K562 (cell line): ENCODE results near the gene RAB4B. TPM values are rescaled to one million over a fixed set of nuclear protein-coding genes. Genes with fewer than 3 reads are reported as not detected.

Experiments
- HNRNPL ChIP-seq: fragments of 200-400 bp; formaldehyde crosslinking; IDR thresholded peaks from 2 replicates; pipeline ENCODE4 v1.6.1; 2017; ENCODE audit warnings: low read depth, mild to moderate bottlenecking, low read length
- KDM4B ChIP-seq, 2 experiments: fragments of 450-650 bp in 1 of 2; sonication (generic) in 1 of 2; IDR thresholded peaks; 2 replicates each; pipeline ENCODE4 v1.6.1; 2016 to 2017; ENCODE audit warnings: borderline replicate concordance in 2 of 2, antibody characterized with exemption in 1 of 2, low read depth in 1 of 2, mild to moderate bottlenecking in 1 of 2
- KLF1 ChIP-seq: fragments of 450-650 bp; IDR thresholded peaks from 2 replicates; pipeline ENCODE4 v1.6.1; 2016; ENCODE audit warnings: missing genetic modification characterization, missing compliant biosample characterization
- MEF2D ChIP-seq: conservative IDR thresholded peaks from 2 replicates; pipeline ENCODE4 v1.6.1; 2016; ENCODE audit warnings: low read depth, missing genetic modification characterization, missing compliant biosample characterization
- MTA2 ChIP-seq: fragments of 450-650 bp; IDR thresholded peaks from 2 replicates; pipeline ENCODE4 v1.6.1; 2016; ENCODE audit warnings: low read depth
- NBN ChIP-seq: fragments of 450-650 bp; IDR thresholded peaks from 2 replicates; pipeline ENCODE4 v1.6.1; 2016; ENCODE audit warnings: low read depth, mild to moderate bottlenecking
- NFE2L1 ChIP-seq: fragments of 450-650 bp; IDR thresholded peaks from 2 replicates; pipeline ENCODE4 v1.6.1; 2016; ENCODE audit warnings: missing genetic modification characterization, low read depth, mild to moderate bottlenecking, missing compliant biosample characterization, moderate library complexity, borderline replicate concordance
- PCBP2 ChIP-seq: fragments of 200-400 bp; formaldehyde crosslinking; IDR thresholded peaks from 2 replicates; pipeline ENCODE4 v1.6.1; 2018; ENCODE audit warnings: low read length, low read depth, mild to moderate bottlenecking, moderate library complexity; ENCODE audit not compliant: poor library complexity, severe bottlenecking
- POLR2G ChIP-seq: fragments of 200-400 bp; formaldehyde crosslinking; IDR thresholded peaks from 2 replicates; pipeline ENCODE4 v1.6.1; 2017; ENCODE audit warnings: low read depth, mild to moderate bottlenecking, antibody characterized with exemption, low read length, moderate library complexity
- PRMT5 ChIP-seq: sonication (generic); formaldehyde crosslinking; IDR thresholded peaks from 2 replicates; pipeline ENCODE4 v1.5.0; 2020; ENCODE audit warnings: missing genetic modification reagents
- PTTG1 ChIP-seq: fragments of 450-650 bp; IDR thresholded peaks from 2 replicates; pipeline ENCODE4 v1.6.1; 2016; ENCODE audit warnings: low read depth, mild to moderate bottlenecking, missing genetic modification characterization, missing compliant biosample characterization
- RAD21 ChIP-seq, 2 experiments: fragments of 250-450 bp in 1 of 2; fragments of 450-650 bp in 1 of 2; sonication (Bioruptor Pico) in 1 of 2; formaldehyde crosslinking in 1 of 2; IDR thresholded peaks in 1 of 2; conservative IDR thresholded peaks in 1 of 2; 2 replicates each; pipeline versions ENCODE4 v1.4.0 to v1.8.0; 2020 to 2022; ENCODE audit warnings: mild to moderate bottlenecking in 2 of 2, moderate library complexity in 1 of 2
- XRCC4 ChIP-seq: IDR thresholded peaks from one replicate; pipeline ENCODE4 v1.6.1; 2011; ENCODE audit not compliant: insufficient read depth, insufficient read length; ENCODE audit errors: extremely low read depth
- ZNF24 ChIP-seq: fragments of 450-650 bp; IDR thresholded peaks from 2 replicates; pipeline ENCODE4 v1.6.1; 2016
- polyA plus RNA-seq, 8 experiments: library from polyadenylated mRNA; depleted of rRNA in 4 of 8; stranded (reverse) in 5 of 8; unstranded in 3 of 8; fragments of >200 nt; fragmentation: Nextera tagmentation in 2 of 8; fragmentation: Illumina TruSeq in 1 of 8; extraction: Ambion mirVana in 2 of 8; extraction: Trizol in 1 of 8; gene quantifications; 2 replicates each; pipeline versions ENCODE4 v1.2.1 to v1.2.3, GENCODE V29; 2011 to 2014; ENCODE audit warnings: inconsistent platforms in 1 of 8, missing spikeins in 1 of 8
- total RNA-seq, 7 experiments: library from RNA; depleted of rRNA in 6 of 7; stranded (reverse); fragments of >200 nt in 6 of 7; fragmentation: Illumina TruSeq in 2 of 7; extraction: Trizol in 2 of 7; gene quantifications; 2 replicates each; pipeline versions ENCODE4 v1.2.1 to v1.2.3, GENCODE V29; 2011 to 2021; ENCODE audit warnings: low replicate concordance in 1 of 7
- TF ChIP-seq, protein P1 (sequence below), 2 experiments: fragments of 450-650 bp; conservative IDR thresholded peaks; 2 replicates each; pipeline ENCODE4 v1.6.1; 2017; ENCODE audit warnings: mild to moderate bottlenecking in 2 of 2, moderate library complexity in 2 of 2
- TF ChIP-seq, protein P2 (sequence below), 2 experiments: IDR thresholded peaks in 1 of 2; conservative IDR thresholded peaks in 1 of 2; 2 replicates each; pipeline ENCODE4 v1.6.1; 2016; ENCODE audit warnings: low read depth in 2 of 2, mild to moderate bottlenecking in 1 of 2, missing compliant biosample characterization in 1 of 2, missing genetic modification characterization in 1 of 2, moderate library complexity in 1 of 2
- TF ChIP-seq, protein P3 (sequence below): fragments of 200-800 bp; sonication (Bioruptor generic); IDR thresholded peaks from 2 replicates; pipeline ENCODE4 v1.6.1; 2017; ENCODE audit warnings: missing genetic modification characterization, missing compliant biosample characterization
- TF ChIP-seq, protein P4 (sequence below): sonication (generic); formaldehyde crosslinking; IDR thresholded peaks from 2 replicates; pipeline ENCODE4 v1.4.0; 2020; ENCODE audit warnings: mild to moderate bottlenecking, missing genetic modification reagents

RAB4B gene
- total and polyA plus RNA-seq, 9 of the 15 experiments (the other 6 are each of a cell fraction or from before 2014, with no cell fraction given), result 0.28 to 20.4 (median 9.0) TPM

DNA sequence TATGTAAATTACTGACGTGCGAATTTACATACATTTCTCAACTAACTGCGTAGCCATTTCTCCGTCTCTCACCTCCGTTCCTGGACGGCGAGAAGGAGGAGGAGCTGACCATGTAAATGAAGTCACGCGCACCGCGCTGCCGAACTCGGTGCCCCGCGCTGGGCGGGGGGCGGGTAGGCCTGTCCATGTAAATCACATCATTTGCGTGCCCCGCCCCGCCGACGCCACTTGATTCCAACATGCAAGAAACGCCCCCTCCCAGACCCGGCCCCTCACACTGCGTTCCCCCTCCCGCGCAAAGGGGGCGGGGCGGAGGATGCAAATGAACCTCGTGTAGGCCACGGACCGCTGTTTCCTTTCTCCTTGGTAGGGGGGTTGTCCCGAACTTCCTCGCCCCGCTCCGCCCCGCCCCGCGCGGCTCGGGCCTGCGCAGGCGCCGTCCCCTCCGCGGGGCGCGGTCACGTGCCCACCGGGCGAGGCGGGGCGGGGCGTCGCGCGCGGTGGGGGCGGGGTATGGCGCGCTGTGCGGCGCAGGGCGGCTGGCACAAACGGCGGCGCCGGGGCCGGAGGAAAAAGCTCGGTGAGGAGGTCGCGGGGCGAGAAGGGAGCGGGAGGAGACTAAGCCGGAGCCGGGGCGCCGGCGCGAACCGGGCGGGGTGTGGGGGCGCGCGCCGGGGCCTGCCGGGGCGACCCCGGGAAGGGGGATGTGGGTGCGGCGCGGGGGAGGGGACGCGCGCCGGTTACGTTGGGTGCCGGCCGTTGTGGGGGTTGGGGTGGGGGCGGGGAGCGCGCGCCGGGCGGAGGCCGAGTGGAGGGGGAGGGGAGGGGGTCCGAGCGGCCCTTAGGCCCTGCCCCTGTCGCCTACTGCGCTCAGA is 20.9 kb downstream of the RAB4B start, which contains the start of gene EGLN2 (continued):
- TF ChIP-seq, protein P1, sequence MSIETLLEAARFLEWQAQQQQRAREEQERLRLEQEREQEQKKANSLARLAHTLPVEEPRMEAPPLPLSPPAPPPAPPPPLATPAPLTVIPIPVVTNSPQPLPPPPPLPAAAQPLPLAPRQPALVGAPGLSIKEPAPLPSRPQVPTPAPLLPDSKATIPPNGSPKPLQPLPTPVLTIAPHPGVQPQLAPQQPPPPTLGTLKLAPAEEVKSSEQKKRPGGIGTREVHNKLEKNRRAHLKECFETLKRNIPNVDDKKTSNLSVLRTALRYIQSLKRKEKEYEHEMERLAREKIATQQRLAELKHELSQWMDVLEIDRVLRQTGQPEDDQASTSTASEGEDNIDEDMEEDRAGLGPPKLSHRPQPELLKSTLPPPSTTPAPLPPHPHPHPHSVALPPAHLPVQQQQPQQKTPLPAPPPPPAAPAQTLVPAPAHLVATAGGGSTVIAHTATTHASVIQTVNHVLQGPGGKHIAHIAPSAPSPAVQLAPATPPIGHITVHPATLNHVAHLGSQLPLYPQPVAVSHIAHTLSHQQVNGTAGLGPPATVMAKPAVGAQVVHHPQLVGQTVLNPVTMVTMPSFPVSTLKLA (conservative IDR thresholded peaks at IDR 0.05), result peak; percentile 83 to 87
- TF ChIP-seq PCBP2, result no peak
- peak; percentile 86 for TF ChIP-seq POLR2G
- TF ChIP-seq, protein P2, sequence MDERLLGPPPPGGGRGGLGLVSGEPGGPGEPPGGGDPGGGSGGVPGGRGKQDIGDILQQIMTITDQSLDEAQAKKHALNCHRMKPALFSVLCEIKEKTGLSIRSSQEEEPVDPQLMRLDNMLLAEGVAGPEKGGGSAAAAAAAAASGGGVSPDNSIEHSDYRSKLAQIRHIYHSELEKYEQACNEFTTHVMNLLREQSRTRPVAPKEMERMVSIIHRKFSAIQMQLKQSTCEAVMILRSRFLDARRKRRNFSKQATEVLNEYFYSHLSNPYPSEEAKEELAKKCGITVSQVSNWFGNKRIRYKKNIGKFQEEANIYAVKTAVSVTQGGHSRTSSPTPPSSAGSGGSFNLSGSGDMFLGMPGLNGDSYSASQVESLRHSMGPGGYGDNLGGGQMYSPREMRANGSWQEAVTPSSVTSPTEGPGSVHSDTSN (CRISPR knock-in tag; IDR thresholded peaks at IDR 0.05; ENCODE audit: low read depth), result no peak
- TF ChIP-seq, protein P2 (tag; conservative IDR thresholded peaks at IDR 0.05; ENCODE audit: low read depth), result peak; percentile 69
- no peak for TF ChIP-seq PRMT5
- no peak for TF ChIP-seq NBN
- TF ChIP-seq RAD21 (CRISPR knock-in tag; conservative IDR thresholded peaks at IDR 0.05 in 1 of 2, IDR thresholded peaks at IDR 0.05 in 1 of 2), result no peak
- no peak for TF ChIP-seq KLF1
- TF ChIP-seq, protein P3, sequence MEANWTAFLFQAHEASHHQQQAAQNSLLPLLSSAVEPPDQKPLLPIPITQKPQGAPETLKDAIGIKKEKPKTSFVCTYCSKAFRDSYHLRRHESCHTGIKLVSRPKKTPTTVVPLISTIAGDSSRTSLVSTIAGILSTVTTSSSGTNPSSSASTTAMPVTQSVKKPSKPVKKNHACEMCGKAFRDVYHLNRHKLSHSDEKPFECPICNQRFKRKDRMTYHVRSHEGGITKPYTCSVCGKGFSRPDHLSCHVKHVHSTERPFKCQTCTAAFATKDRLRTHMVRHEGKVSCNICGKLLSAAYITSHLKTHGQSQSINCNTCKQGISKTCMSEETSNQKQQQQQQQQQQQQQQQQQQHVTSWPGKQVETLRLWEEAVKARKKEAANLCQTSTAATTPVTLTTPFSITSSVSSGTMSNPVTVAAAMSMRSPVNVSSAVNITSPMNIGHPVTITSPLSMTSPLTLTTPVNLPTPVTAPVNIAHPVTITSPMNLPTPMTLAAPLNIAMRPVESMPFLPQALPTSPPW, result peak; percentile 97
- TF ChIP-seq, protein P4, sequence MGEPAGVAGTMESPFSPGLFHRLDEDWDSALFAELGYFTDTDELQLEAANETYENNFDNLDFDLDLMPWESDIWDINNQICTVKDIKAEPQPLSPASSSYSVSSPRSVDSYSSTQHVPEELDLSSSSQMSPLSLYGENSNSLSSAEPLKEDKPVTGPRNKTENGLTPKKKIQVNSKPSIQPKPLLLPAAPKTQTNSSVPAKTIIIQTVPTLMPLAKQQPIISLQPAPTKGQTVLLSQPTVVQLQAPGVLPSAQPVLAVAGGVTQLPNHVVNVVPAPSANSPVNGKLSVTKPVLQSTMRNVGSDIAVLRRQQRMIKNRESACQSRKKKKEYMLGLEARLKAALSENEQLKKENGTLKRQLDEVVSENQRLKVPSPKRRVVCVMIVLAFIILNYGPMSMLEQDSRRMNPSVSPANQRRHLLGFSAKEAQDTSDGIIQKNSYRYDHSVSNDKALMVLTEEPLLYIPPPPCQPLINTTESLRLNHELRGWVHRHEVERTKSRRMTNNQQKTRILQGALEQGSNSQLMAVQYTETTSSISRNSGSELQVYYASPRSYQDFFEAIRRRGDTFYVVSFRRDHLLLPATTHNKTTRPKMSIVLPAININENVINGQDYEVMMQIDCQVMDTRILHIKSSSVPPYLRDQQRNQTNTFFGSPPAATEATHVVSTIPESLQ, result no peak
- TF ChIP-seq NFE2L1 (tag), result no peak
- TF ChIP-seq ZNF24, result no peak
- no peak for TF ChIP-seq PTTG1 (tag)
- no peak for TF ChIP-seq HNRNPL
- TF ChIP-seq MEF2D (tag), result no peak
- no peak for TF ChIP-seq MTA2
- no peak for TF ChIP-seq XRCC4
- TF ChIP-seq KDM4B (IDR thresholded peaks at IDR 0.05; ENCODE audit: borderline replicate concordance in 2 of 2, low read depth in 1 of 2), result no peak; a peak in 1 of 4 replicates
